ENCODE measurements around the gene PITRM1.

DNA sequence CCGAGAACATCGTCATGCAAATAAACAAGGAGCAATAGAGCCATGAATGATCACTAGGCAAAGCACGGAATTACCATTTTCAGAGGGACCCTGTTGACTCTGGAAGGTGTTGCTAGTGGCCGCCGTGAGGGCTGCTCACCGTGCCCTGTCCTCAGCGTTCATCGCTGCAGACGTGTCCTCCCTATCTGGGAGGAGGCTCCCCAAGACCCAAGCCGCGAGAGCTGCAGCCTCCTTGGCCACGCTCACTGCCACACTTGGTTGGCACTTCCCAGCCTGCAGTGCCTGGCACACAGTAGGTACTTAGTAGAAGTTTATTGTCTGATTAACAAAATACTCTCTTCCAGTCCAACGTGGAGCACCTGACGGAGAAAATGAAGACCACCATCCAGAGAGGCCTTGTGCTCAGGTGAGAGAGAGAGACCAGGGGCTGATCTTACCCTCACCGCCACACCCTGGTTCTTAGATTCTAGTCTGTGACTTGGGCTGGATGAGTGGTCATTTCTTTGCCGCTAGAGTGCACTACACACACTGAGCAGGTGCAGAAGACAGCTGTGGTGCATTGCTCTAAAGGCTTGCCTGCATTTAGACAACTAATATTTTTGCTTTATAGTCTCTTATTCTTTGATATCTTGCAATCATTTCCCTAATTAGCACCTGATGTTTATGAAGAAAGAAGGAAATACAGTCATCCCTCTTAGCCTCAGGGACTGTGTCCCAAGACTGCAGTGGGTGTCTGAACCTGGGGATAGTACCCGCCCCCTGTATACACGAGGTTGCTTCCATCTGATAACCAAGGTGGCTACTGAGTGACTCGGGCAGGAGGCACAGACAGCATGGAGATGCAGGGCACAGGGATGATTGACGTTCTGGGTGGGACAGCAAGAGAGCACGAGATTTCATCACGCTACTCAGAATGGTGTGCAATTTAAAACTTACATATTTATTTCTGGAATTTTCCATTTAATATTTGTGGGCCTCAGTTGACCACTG, 40.3 kb downstream of the PITRM1 start:
- no peak for TF ChIP-seq CREB1 (IDR thresholded peaks at IDR 0.05; ENCODE audit: low read depth)
- no peak for TF ChIP-seq CEBPB (IDR thresholded peaks at IDR 0.05)
- TF ChIP-seq, protein P1, sequence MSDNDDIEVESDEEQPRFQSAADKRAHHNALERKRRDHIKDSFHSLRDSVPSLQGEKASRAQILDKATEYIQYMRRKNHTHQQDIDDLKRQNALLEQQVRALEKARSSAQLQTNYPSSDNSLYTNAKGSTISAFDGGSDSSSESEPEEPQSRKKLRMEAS (IDR thresholded peaks at IDR 0.05) = no peak
- TF ChIP-seq YY1 (IDR thresholded peaks at IDR 0.05; ENCODE audit: low read depth) = no peak
- no peak for TF ChIP-seq TAF1 (IDR thresholded peaks at IDR 0.05; ENCODE audit: low read depth)
- TF ChIP-seq RAD21 (IDR thresholded peaks at IDR 0.05; ENCODE audit: low read depth) = no peak

Measured in Ishikawa (cell line).